ENCODE data around the gene KRT84.

GRCh38 chr12:52401526-52401925 lies 16.1 kb upstream of the KRT84 start:
- TF ChIP-seq POLR2AphosphoS5 (IDR thresholded peaks at IDR 0.05): no peak
- TF ChIP-seq CTCF (IDR thresholded peaks at IDR 0.05; ENCODE audit: poor library complexity, severe bottlenecking): no peak
- no peak for TF ChIP-seq REST (IDR thresholded peaks at IDR 0.05; ENCODE audit: borderline replicate concordance)
